ENCODE data around the gene PHF8.

The PHF8 gene

GRCh38 chrX:54012830-54013500, 31.3 kb downstream of the PHF8 start:
- no peak for TF ChIP-seq CTCF (IDR thresholded peaks at IDR 0.05; ENCODE audit: low read depth, low read length, missing control alignments)
- Histone ChIP-seq H3K36me3 (replicated peaks) (peaks cover 10% of the 10 kb centered on the region), H3K27me3 (replicated peaks) (no peaks in the 10 kb centered on the region), H3K4me3 (ENCODE audit: low read depth, low read length) (no peak overlapping the region), H3K27ac (no peak overlapping the region)
- in situ Hi-C loops (cut with HindIII; ENCODE audit: low pct_ligation_motif_present, low sequenced_read_pairs), result no loop called here
- DNase-seq, result no peak

GRCh38 chrX:54007682-54008081, 36.6 kb downstream of the PHF8 start:
- DNase-seq, result no peak
- no peaks in the 10 kb centered on the region for H3K36me3 ChIP-seq (replicated peaks)
- no peak overlapping the region for H3K27ac ChIP-seq
- in situ Hi-C loops (cut with HindIII; ENCODE audit: low pct_ligation_motif_present, low sequenced_read_pairs), result no loop called here
- no peak for TF ChIP-seq CTCF (IDR thresholded peaks at IDR 0.05; ENCODE audit: low read depth, low read length, missing control alignments)
- no peaks in the 10 kb centered on the region for H3K27me3 ChIP-seq (replicated peaks)
- no peak overlapping the region for H3K4me3 ChIP-seq (ENCODE audit: low read depth, low read length)

GRCh38 chrX:53997724-53998123, 46.5 kb downstream of the PHF8 start:
- H3K4me3 ChIP-seq (ENCODE audit: low read depth, low read length), result no peak overlapping the region
- H3K36me3 ChIP-seq (replicated peaks), result no peaks in the 10 kb centered on the region
- in situ Hi-C loops (cut with HindIII; ENCODE audit: low pct_ligation_motif_present, low sequenced_read_pairs), result no loop called here
- H3K27me3 ChIP-seq (replicated peaks), result no peaks in the 10 kb centered on the region
- DNase-seq, result no peak
- no peak for TF ChIP-seq CTCF (IDR thresholded peaks at IDR 0.05; ENCODE audit: low read depth, low read length, missing control alignments)
- H3K27ac ChIP-seq, result no peak overlapping the region

GRCh38 chrX:53992589-53992988, 51.7 kb downstream of the PHF8 start:
- H3K27me3 ChIP-seq (replicated peaks), result no peaks in the 10 kb centered on the region
- H3K36me3 ChIP-seq (replicated peaks), result no peaks in the 10 kb centered on the region
- in situ Hi-C loops (cut with HindIII; ENCODE audit: low pct_ligation_motif_present, low sequenced_read_pairs), result no loop called here
- H3K27ac ChIP-seq, result no peak overlapping the region
- DNase-seq, result no peak
- no peak for TF ChIP-seq CTCF (IDR thresholded peaks at IDR 0.05; ENCODE audit: low read depth, low read length, missing control alignments)
- no peak overlapping the region for H3K4me3 ChIP-seq (ENCODE audit: low read depth, low read length)

- Histone ChIP-seq H3K36me3 (replicated peaks) (peaks cover 2% of the 10 kb centered on the region), H3K27ac (no peak overlapping the region), H3K4me3 (ENCODE audit: low read depth, low read length) (no peak overlapping the region), H3K27me3 (replicated peaks) (no peaks in the 10 kb centered on the region)
- DNase-seq, result no peak
- TF ChIP-seq CTCF (IDR thresholded peaks at IDR 0.05; ENCODE audit: low read depth, low read length, missing control alignments), result no peak
- in situ Hi-C loops (cut with HindIII; ENCODE audit: low pct_ligation_motif_present, low sequenced_read_pairs), result no loop called here
Measured at GRCh38 chrX:53990171-53990570, 54.1 kb downstream of the PHF8 start.

GRCh38 chrX:53984895-53985294, 59.4 kb downstream of the PHF8 start:
- Histone ChIP-seq H3K36me3 (replicated peaks) (peaks cover 2% of the 10 kb centered on the region), H3K4me3 (ENCODE audit: low read depth, low read length) (no peak overlapping the region), H3K27ac (no peak overlapping the region), H3K27me3 (replicated peaks) (no peaks in the 10 kb centered on the region)
- in situ Hi-C loops (cut with HindIII; ENCODE audit: low pct_ligation_motif_present, low sequenced_read_pairs), result no loop called here
- no peak for TF ChIP-seq CTCF (IDR thresholded peaks at IDR 0.05; ENCODE audit: low read depth, low read length, missing control alignments)
- DNase-seq, result no peak

Data from brain microvascular endothelial cell (primary cell).